GM19351 (cell line): ENCODE measurements around the gene ZNF229.
"Not testable (repeated sequence)": the region's sequence is repeated elsewhere in the genome, so short reads cannot be mapped to it uniquely, and the experiment has no call there.

Source experiments
- ATAC-seq: cut with Tn5 transposase; IDR thresholded peaks from one replicate; pipeline ENCODE4 v1.9.1; 2021; ENCODE audit warnings: mild to moderate bottlenecking, moderate library complexity; ENCODE audit not compliant: unreplicated experiment

Gene ZNF229

DNA sequence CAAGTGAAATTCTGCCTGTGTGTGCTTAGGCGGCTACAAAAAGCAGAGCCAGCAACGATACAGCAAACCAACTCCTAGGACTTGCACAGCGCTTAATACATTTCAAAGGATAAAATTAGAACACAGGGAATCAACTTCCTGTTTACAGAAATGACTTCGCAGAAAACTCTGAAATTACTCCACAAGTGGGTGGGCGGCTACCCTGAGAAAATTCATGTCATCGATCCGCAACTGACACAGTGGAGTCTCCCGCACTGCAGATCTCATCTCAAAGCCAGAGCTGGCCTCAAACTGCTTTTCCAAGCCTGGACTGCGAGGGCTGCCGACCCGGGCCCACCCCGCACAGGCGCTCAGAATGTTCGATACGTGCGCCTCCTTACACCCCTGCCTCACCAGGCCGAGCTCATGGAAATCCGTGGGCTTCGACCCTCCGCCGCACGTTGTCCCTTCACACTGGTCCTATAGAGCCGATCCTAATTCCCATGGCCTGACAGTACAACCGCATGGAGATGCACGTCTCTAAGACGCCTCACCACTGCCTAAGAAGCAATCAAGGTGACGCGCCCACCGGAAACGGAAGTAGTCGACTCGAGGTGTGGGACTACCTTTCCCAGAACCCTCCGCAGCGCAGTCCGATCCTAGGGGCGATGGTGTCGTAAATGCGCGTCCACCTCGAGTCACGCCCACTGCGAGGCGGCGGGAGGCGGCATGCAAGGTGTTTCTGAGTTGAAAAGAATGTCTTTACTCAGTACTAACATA, at the start of gene ZNF229:
Gene ZNF229 (minus strand): TSS at position 557 of the 759 bp plus-strand sequence. CDS start 5,625 bp downstream, outside the sequence.
- no peak for ATAC-seq

DNA sequence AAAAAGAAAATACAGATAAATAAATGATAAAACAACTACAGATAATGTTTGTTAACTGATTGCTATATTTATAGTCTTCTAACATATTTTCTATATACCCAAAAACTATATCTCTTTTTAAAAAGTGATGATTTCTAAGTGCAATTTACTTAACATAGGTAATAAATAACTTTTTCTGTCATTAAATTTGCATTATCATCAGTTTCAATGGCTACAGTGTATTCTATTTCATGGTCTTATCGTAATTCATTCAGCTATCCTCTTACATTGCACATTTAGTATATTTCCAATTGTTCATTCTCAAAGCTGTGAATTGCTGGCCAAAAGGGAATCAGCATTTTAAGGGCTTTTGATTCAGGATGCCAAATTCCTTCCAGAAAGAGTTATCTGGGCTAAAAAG, 48.4 kb upstream of the ZNF229 start:
- no peak for ATAC-seq

DNA sequence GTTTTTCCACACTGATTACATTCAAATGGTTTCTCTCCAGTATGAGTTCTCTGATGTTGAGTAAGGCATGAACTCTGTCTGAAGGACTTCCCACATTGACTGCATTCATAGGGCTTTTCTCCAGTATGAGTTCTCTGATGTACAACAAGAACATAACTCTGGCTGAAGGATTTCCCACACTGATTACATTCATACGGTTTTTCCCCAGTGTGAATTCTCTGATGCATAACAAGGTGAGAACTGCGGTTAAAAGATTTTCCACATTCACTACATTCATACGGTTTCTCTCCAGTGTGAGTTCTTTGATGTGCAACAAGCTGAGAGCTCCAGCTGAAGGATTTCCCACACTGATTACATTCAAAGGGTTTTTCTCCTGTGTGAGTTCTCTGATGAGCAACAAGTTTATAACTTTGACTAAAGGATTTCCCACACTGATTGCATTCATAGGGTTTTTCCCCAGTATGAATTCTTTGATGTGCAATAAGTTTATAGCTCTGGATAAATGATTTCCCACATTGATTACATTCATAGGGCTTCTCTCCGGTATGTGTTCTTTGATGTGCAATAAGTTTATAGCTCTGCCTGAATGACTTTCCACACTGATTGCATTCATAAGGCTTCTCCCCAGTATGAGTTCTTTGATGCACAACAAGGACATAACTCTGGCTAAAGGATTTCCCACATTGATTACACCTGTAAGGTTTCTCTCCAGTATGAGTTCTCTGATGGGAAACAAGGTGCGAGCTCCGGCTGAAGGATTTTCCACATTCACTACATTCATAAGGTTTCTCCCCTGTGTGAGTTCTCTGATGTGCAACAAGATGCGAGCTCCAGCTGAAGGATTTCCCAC, 28.5 kb upstream of the ZNF229 start:
- ATAC-seq, result no peak

DNA sequence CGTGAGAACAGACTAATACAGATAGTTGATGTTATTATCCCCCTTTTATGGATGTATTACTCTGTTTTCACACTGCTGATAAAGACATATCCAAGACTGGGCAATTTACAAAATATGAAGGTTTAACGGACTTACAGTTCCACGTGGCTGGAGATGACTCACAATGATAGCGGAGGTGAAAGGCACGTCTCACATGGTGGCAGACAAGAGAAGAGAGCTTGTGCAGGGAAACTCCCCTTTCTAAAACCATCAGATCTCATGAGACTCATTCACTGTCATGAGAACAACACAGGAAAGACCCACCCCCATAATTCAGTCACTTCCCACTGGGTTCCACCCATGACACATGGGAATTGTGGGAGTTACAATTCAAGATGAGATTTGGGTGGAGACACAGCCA, 20.5 kb upstream of the ZNF229 start:
- ATAC-seq, result not testable (repeated sequence)

DNA sequence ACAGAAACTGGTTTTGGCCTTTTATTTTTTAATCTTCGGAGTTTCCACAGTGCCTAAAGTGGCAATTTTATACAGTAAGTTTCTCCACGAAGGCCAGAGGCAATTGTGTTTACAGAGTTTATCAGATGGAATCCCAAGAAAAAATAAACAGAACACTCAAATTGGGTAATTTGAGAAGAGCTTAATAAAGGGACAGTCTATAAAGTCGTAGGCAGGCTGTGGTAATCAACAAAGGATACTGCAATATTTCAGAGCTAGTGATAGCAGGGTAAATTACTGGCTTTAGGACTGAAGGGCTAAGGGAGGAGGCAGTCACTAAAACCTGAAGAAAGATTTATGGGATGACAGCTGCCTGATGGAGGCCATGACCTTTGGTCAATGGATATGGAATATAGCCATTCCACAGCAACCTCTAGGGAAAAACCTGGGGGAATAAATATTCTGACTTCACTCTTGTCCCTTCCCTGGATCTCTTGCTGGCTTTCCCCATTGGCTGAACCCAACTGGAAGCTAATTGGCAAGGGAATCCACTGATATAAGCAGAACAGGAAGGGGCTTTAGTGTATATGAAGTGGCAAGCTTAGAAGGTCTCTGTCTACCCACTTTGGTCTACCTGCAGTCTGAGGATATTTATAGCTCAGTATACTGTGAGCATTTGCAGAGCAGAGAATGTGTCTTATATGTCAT, 14.5 kb upstream of the ZNF229 start:
- not testable (repeated sequence) for ATAC-seq

DNA sequence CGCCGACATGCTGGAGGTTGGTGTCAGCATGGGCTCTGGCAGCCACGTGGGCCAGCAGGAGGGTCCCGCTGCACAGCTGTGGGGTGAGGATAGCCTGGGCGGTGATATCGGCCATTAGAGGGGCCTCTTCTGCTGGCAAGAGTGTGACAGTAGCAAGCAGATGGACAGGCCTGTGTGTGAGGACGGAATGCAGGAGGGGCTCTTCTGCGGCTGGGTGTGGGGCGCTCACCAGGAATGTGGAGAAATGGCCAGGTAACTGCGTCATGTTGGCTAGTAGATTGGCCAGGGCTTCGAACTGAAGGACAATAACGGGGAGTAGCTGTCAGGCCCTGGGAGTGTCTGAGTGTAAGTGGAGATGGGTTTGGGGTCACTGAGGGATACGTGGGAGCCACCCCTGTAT, 7.7 kb upstream of the ZNF229 start:
- ATAC-seq, result not testable (repeated sequence)

DNA sequence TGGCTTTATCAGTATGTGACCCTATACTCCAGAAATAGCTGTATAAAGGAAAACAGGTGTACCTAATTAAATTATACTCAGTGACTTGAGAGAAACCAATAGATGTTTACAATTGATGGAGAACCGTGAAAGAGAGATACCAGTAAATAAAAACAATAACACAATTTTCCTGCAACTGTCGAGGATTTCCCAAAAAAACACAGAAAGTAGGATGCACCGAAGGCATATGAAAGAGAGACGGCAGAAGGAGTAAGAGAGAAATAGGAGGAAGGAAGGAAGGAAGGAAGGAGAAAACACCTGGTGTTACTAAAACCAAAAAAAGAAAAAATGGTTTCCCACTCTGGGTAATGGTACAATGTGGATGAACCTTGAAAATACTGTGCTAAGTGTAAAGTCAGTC, 6.8 kb upstream of the ZNF229 start:
- no peak for ATAC-seq

DNA sequence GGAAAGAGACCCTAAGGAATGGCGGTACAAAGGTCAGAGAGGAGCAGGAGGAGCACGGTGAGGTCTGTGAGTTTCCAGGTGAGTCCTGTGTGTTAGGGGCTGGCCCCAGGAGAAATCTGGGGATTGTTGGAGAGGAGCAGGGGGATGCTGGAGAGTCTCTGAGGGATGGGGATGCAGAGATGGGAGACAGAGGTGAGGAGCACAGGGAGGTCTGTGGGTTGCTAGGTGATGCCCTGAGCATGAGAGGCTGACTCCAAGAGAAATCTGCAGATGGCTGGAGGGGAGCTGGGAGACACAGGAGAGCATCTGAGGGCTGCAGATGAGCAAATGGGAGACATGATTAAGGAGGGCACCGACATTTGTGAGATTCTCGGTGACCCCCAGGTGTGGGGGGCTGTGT, 4.1 kb upstream of the ZNF229 start:
- no peak for ATAC-seq

DNA sequence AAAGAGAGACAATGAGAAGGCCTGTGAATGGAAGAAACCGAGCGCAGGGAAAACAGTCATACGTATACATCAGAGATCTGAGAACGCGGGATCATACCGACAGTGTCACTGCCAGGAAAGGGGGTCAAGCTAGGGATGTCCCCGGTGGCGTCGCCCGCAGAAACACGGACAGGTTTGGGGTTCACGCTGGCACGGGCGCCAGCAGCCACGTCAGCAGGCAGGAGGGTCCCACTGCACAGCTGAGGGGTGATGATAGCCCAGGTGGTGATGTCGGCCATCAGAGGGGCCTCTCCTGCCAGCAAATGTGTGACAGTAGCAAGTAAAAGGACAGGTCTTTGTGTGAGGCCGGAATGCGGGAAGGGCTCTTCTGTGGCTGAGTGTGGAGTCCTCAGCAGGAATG, 3.4 kb upstream of the ZNF229 start:
- ATAC-seq, result no peak

DNA sequence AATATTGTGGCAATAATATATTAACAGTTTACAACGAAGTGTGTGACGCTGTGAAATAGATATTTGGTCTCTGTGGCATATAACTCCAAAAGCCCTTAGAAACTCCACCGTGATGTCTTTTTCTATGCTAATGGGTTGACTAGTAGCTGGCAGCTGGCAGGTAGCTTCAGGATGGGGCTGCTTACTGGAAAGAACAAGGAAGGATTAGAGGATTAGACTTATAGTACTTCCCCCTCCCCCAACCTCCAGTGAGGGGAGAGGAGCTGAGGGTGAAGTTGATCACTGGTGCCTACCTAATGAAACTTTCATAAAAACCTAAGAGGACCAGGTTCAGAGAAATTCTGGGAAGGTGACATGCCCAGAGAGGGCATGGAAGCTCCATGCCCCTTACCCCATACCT, 9.8 kb downstream of the ZNF229 start:
- no peak for ATAC-seq

DNA sequence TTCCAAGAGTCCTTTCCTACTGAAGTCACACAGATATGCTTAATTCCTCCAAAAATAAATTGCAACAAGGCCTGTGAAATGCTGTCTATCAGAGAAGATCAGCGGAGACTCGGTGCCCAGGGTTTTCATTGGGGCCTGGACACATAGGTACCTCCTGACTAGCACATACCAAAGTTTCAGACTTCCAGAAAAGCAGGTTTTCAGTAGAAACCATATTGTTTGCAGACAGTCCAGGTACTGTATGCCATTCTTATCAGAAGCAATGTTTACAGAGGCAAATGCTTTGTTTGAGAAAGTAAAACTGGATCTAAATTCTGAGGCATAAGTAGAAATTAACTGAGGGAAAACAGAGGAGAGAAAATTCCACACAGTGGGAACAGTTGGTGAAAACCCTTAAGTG, 12.8 kb downstream of the ZNF229 start:
- ATAC-seq, result no peak

DNA sequence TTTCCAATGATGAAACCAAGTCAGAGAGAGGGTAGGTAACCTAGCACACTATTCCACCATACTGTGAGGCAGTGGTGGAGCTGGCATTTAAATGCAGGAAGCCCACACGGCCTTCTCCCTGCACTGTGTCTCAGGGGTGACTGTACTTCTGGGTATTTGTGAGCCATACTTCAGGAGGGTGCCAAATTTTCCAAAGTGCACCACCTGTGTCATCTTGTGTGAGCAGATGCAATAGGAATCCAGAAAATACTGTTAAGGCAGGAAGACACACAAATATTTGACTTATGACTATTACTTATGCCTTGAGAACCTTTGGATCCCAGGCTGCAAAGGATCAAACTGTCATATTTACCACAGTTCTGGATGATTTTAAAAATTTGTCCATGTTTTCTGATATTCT, 17.3 kb downstream of the ZNF229 start:
- no peak for ATAC-seq

DNA sequence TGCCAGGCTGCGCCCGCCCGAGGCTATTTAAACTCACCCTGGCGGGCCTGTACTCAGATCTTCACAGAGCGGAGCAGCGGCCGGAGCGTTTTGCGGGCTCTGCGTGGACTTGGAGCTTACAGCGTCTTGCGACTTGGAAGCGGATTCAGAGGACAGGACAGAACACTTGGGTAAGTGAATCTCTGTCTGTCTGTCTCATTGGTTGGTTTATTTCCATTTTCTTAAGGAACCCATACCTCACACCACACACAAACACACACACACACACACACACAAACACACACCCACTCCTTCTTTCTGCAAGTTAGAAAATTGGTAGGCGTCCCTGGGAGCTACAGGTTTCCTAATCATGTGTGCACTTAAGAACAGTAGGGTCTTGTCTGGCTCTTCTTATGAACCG, 32.7 kb downstream of the ZNF229 start:
- ATAC-seq, result not testable (repeated sequence)

DNA sequence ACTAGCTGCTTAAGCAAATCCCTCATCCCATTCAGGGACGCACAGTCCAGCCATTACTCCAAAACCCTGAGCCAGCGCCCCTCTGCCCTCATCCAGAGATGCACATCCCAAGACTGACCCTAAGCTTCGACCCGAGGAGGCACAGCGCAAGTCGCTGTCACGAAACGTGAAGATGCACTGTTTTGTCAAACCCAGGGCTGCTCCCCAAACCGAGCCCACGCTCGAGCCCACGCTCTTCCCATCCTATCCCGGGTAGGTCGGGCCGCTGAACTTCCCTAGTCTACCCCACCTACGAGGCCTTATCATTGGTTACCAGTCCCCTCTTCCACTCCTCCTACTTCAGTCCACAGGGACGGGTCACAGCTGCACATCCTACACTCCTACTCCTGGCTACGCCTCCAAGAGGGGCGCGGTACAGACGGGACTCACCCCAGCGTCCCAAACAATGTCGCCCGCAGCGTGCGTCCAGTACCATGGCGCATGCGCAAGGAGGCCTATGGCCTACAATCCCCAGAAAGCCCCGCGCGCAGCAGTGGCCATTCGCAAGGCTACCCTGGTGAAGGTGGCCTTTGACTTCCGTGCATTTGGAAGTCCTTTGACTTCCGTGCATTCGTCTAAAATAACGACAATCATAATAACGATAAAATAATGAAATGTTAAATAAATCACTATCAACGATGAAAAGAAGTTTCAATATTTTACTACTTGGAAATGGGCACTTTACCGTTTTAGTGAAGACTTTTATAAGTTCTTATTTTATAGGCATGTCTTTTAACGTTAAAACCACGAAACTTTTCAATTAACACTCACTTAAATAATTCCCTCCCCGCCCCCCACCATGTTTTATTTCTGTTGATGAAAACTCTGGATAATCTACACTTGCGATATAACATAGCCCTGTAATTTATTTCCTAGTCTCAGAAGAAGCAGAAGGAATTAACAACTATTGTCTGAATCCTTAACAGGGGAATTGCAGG, 46.8 kb downstream of the ZNF229 start, which contains the start of gene ZNF285:
Gene ZNF285 (minus strand): TSS at position 470 of the 977 bp plus-strand sequence. CDS start 4,395 bp downstream, outside the sequence.
- no peak for ATAC-seq

DNA sequence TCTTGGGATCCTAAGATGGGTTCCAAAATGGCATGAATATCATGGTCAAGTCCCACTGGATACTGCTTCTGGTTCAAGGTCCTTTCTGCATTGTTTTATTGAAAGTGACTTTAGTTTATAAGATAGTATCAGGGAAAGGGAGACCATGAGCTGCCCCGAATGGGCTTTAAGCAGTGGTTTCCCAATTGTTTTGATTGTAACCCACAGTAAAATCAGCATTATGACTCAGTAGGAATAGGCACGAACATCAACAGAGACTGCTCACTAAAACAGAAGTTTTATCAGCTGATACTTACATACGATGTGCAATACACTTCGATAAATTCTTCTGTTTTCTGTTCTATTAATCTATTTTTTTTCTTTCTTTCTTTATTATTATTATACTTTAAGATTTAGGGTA, 59.0 kb downstream of the ZNF229 start:
- ATAC-seq, result not testable (repeated sequence)
